NCI-H774 (cell line): ENCODE results near the gene CEBPZ.
"Not testable (repeated sequence)": the region's sequence is repeated elsewhere in the genome, so short reads cannot be mapped to it uniquely, and the experiment has no call there.

ENCODE experiments used
- DNase-seq: peaks from one replicate; lab custom pipeline; 2025; lab: John Stamatoyannopoulos, UW

The CEBPZ gene

GRCh38 chr2:37231241-37232130, at the start of gene CEBPZ, which contains the start of gene NDUFAF7:
CEBPZ (minus strand) TSS chr2:37231596; CDS start chr2:37231567, 29 bp downstream.
NDUFAF7 (plus strand) TSS chr2:37231658; CDS start chr2:37231706, 48 bp downstream.
- DNase-seq, result peak; percentile 86

DNA sequence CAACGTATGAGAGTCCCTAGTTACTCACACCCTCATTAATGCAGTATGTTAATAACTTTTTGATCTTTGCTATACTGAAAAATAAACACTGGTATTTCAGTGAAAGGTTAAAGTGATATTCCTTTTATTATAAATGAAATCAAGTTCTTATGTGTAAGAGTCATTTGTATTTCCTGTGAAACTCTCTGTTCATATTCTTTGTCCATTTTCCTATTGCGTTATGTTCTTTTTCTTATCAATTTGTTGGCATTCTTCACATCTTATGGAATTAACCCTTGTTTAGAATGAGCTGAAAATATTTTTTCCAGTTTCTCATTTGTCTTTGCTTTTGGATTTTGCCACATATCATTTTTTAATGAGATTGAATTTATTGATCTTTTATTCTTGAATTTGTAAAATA, 44.9 kb upstream of the CEBPZ start:
- DNase-seq, result no peak

GRCh38 chr2:37274359-37274965, 43.1 kb upstream of the CEBPZ start:
- no peak for DNase-seq

- DNase-seq, result no peak
These were observed 40.1 kb upstream of the CEBPZ start for GRCh38 chr2:37271376-37272067.

- no peak for DNase-seq
These were observed 36.7 kb upstream of the CEBPZ start for GRCh38 chr2:37268111-37268510.

GRCh38 chr2:37267685-37268084, 36.3 kb upstream of the CEBPZ start:
- no peak for DNase-seq

DNA sequence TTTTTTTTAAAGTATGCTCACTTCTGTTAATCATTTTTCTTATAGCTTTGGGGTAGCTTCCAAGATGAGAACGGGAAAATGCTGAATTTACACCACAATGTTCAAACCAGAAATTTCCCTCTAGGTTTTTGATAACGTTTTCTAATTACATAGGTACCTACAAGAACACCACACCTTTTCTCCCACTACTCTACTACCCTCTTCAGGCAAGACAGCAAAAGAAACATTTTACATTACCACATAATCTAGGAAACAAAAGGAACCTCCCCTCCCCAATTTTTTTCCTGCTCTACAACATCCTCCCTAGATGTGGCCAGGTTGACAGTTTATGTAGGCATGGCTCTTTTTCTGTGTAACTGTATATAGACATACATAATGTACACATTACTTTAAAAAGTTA, 32.4 kb upstream of the CEBPZ start:
- DNase-seq, result no peak

DNA sequence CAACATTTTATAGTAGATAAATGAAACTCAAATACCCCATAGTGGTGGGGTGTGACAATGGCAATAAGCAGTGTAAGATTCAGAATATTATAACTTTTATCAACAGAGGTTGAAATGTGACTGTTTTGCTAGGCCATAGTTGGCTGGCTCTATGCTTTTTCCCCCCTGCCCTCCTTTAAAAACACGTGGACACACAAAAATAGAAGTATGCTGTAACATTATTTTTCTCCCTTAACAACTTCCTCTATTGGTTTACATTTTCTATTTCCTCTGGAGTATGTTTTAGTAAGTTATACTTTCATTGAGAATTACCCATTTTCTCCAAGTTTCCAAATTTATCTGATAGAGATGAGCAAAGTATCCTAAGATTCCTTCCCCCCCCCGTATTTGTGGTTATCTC, 31.1 kb upstream of the CEBPZ start:
- no peak for DNase-seq

- no peak for DNase-seq
These were observed 19.7 kb upstream of the CEBPZ start for GRCh38 chr2:37250869-37251740.

- DNase-seq, result no peak
These were observed 14.8 kb upstream of the CEBPZ start for GRCh38 chr2:37246205-37246604.

DNA sequence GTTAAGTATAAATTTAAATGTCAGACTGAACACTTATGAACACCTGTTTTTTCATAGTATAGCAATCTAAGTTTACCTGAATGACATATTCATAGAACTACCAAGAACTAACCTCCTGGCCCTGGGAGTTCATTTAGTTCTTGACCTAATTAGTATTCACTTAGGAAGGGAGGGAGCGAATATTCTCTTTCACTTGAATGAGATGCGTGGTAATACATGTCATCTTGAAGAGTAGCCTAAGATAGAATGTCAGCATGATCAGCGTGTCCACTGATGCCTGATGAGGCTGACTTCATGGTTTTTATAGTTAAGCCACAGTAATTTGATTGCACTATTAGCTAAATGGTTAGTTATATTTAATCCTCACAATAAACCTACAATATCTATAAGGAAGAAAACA, 13.4 kb upstream of the CEBPZ start:
- no peak for DNase-seq

- no peak for DNase-seq
These were observed 12.6 kb upstream of the CEBPZ start for GRCh38 chr2:37244017-37244416.

- no peak for DNase-seq
These were observed 12.0 kb upstream of the CEBPZ start for GRCh38 chr2:37243435-37243834.

GRCh38 chr2:37232131-37232933, 936 bp upstream of the CEBPZ start:
- no peak for DNase-seq

- DNase-seq, result no peak
These were observed 815 bp downstream of the CEBPZ start for GRCh38 chr2:37230581-37230980.

- DNase-seq, result no peak
These were observed 2.6 kb downstream of the CEBPZ start for GRCh38 chr2:37228788-37229187.

DNA sequence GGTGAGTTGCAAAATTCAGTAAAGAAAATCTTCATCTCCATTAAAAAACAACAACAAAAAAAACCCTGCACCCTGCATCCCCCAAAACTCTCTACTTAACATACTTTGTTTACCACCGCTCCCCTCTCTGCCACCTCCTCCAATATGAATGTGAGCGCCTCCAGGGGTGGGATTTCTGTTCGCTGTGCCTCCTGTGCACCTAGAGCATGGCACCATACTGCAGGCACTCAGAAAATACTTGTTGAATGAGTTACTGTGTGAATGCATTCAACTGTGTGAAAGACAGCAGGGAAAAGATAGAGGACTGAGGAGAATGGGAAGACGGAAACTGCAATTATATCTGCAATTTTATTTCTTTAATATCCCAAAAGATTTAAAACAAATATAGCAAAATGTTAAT, 4.5 kb downstream of the CEBPZ start:
- DNase-seq, result no peak

DNA sequence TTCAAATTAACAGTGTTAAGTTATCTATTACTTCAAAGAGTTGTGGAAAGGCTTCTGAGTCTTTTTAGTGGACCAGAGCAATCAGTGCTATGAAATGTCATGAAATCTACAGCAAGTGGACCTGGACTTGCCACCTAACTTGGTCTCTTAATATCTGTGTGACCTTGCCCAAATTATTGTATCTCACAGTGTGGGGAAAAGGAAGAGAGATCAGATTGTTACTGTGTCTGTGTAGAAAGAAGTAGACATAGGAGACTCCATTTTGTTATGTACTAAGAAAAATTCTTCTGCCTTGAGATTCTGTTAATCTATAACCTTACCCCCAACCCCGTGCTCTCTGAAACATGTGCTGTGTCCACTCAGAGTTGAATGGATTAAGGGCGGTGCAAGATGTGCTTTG, 6.3 kb downstream of the CEBPZ start:
- DNase-seq, result not testable (repeated sequence)

DNA sequence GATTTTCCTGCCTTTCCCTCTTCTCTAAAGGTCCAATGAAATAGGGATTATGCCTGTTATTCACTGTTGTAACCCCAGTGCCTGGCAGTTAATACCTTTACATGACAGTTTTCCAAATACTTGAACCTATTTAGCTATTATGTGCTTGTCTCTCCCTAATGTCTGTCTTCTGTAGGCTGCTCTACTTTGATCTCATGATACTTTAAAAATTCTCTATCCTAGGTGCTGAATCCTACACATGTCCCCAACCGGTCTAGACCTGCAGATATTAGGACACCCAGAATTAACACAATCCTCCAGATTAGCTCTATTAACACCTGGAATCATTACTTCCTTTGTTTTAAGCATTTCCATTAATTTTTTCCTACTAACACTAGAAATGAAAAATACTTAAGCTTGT, 7.3 kb downstream of the CEBPZ start:
- DNase-seq, result no peak

GRCh38 chr2:37223131-37223530, 8.3 kb downstream of the CEBPZ start:
- DNase-seq, result no peak

DNA sequence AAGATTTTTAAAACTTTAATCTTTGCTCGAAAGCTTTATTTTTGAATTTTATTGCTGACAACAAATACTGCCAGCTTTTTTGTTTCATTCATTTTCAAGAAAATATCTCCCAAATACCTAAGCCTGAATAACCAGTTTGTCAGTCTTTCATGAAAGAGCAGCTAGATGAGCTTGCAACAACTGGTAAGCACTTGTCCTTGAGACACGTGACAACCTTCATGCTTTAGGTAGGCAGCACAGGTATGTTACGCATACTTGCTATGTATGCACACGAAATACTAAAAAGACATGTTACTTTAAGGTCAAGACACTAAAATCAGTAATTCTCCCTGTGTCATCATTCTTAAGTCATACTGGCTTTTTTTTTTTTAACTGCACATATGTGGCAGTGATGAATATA, 12.3 kb downstream of the CEBPZ start:
- no peak for DNase-seq
